Nephron progenitor cell (in vitro differentiated cells): ENCODE measurements around the gene KYAT1.
A peak's percentile ranks its signal among the peaks of the same experiment; 100 is the strongest.
"Not testable (repeated sequence)": the region's sequence is repeated elsewhere in the genome, so short reads cannot be mapped to it uniquely, and the experiment has no call there.

ENCODE experiments used
- DNase-seq: peaks from one replicate; pipeline ENCODE4 v3.0.0; 2021
- H3K27ac Mint-ChIP-seq: 2 replicates; pipeline ENCODE4 v1.8.0; 2021; ENCODE audit warnings: mild to moderate bottlenecking, moderate library complexity, mixed read lengths
- H3K27me3 Mint-ChIP-seq: 2 replicates; pipeline ENCODE4 v1.8.0; 2021; ENCODE audit warnings: mild to moderate bottlenecking, low read depth, mixed read lengths; ENCODE audit not compliant: poor library complexity
- H3K36me3 Mint-ChIP-seq: 2 replicates; pipeline ENCODE4 v1.8.0; 2021; ENCODE audit warnings: low read depth, mixed read lengths
- H3K4me1 Mint-ChIP-seq: 2 replicates; pipeline ENCODE4 v1.8.0; 2021; ENCODE audit warnings: mixed read lengths
- H3K4me3 Mint-ChIP-seq: 2 replicates; pipeline ENCODE4 v1.8.0; 2021; ENCODE audit warnings: mild to moderate bottlenecking, moderate library complexity, mixed read lengths
- H3K9me3 Mint-ChIP-seq: 2 replicates; pipeline ENCODE4 v1.8.0; 2021; ENCODE audit warnings: mild to moderate bottlenecking, moderate library complexity, mixed read lengths
- CTCF ChIP-seq: fragments of 200-600 bp; sonication (generic); IDR thresholded peaks from 2 replicates; pipeline ENCODE4 v1.5.0; 2021; ENCODE audit warnings: antibody characterized with exemption

The KYAT1 gene

GRCh38 chr9:128877852-128878251 is 3.9 kb downstream of the KYAT1 start:
- Mint-ChIP-seq H3K4me1 (peaks cover 12% of the 10 kb centered on the region), H3K27me3 (no peaks in the 10 kb centered on the region), H3K36me3 (peaks cover 5% of the 10 kb centered on the region), H3K4me3 (no peak overlapping the region), H3K9me3 (no peaks in the 10 kb centered on the region), H3K27ac (no peak overlapping the region)
- no peak for DNase-seq
- no peak for TF ChIP-seq CTCF

- peaks cover 15% of the 10 kb centered on the region for H3K36me3 Mint-ChIP-seq
- not testable (repeated sequence) for H3K27me3 Mint-ChIP-seq
Observed at GRCh38 chr9:128870941-128871265, 10.8 kb downstream of the KYAT1 start.

GRCh38 chr9:128870128-128870940 is 11.4 kb downstream of the KYAT1 start:
- DNase-seq: no peak
- peaks cover 15% of the 10 kb centered on the region for H3K36me3 Mint-ChIP-seq
- no peak overlapping the region for H3K4me3 Mint-ChIP-seq
- peaks cover 3% of the 10 kb centered on the region for H3K27me3 Mint-ChIP-seq
- peaks cover 6% of the 10 kb centered on the region for H3K4me1 Mint-ChIP-seq
- H3K27ac Mint-ChIP-seq: peak overlapping the region; percentile 69
- no peak for TF ChIP-seq CTCF
- no peaks in the 10 kb centered on the region for H3K9me3 Mint-ChIP-seq

More at GRCh38 chr9:128870941-128871265, 10.8 kb downstream of the KYAT1 start:
- not testable (repeated sequence) for H3K9me3 Mint-ChIP-seq, H3K4me3 Mint-ChIP-seq, DNase-seq, H3K27ac Mint-ChIP-seq, H3K4me1 Mint-ChIP-seq

- Mint-ChIP-seq H3K4me3 (no peak overlapping the region), H3K27me3 (no peaks in the 10 kb centered on the region), H3K4me1 (peaks cover 19% of the 10 kb centered on the region), H3K9me3 (no peaks in the 10 kb centered on the region), H3K27ac (peak overlapping the region; percentile 45), H3K36me3 (no peaks in the 10 kb centered on the region)
- peak; percentile 97 for TF ChIP-seq CTCF
- peak; percentile 92 for DNase-seq
Observed at GRCh38 chr9:128863647-128864046, 18.1 kb downstream of the KYAT1 start.

GRCh38 chr9:128862401-128862851 is 19.3 kb downstream of the KYAT1 start:
- Mint-ChIP-seq H3K36me3 (no peaks in the 10 kb centered on the region), H3K4me1 (peaks cover 19% of the 10 kb centered on the region), H3K9me3 (no peaks in the 10 kb centered on the region), H3K4me3 (no peak overlapping the region), H3K27ac (no peak overlapping the region), H3K27me3 (no peaks in the 10 kb centered on the region)
- no peak for DNase-seq
- no peak for TF ChIP-seq CTCF

GRCh38 chr9:128861501-128861900 is 20.2 kb downstream of the KYAT1 start:
- TF ChIP-seq CTCF: no peak
- Mint-ChIP-seq H3K36me3 (no peaks in the 10 kb centered on the region), H3K4me1 (peaks cover 19% of the 10 kb centered on the region), H3K9me3 (no peaks in the 10 kb centered on the region), H3K27me3 (no peaks in the 10 kb centered on the region), H3K27ac (peak overlapping the region; percentile 91), H3K4me3 (no peak overlapping the region)
- no peak for DNase-seq
